SH-SY5Y (cell line): ENCODE data around the gene PLK5.

Experiments used
- GATA2 ChIP-seq: IDR thresholded peaks from 2 replicates; pipeline ENCODE4 v1.6.1; 2011; ENCODE audit warnings: mild to moderate bottlenecking, low read depth, low read length
- GATA3 ChIP-seq: IDR thresholded peaks from 2 replicates; pipeline ENCODE4 v1.6.1; 2011; ENCODE audit warnings: low read depth, mild to moderate bottlenecking, low read length, moderate library complexity

GRCh38 chr19:1482361-1483130, 41.3 kb upstream of the PLK5 start:
- no peak for TF ChIP-seq GATA2
- TF ChIP-seq GATA3: no peak
